GM23338 (cell line): ENCODE measurements around the gene MYL4.

Source experiments
- CREB1 ChIP-seq: fragments of 250-450 bp; sonication (Bioruptor Pico); IDR thresholded peaks from 2 replicates; pipeline ENCODE4 v1.5.0; 2020; ENCODE audit warnings: low read depth, mild to moderate bottlenecking, moderate library complexity
- EZH2 ChIP-seq: fragments of 200-600 bp; sonication (generic); IDR thresholded peaks from one replicate; pipeline ENCODE4 v1.8.0; 2017; ENCODE audit warnings: antibody characterized with exemption, mild to moderate bottlenecking, low read depth; ENCODE audit not compliant: unreplicated experiment
- EZH2phosphoT487 ChIP-seq: fragments of 200-600 bp; sonication (generic); IDR thresholded peaks from one replicate; pipeline ENCODE4 v1.8.1; 2018; ENCODE audit warnings: antibody characterized with exemption; ENCODE audit not compliant: unreplicated experiment
- POLR2AphosphoS5 ChIP-seq: IDR thresholded peaks from 2 replicates; pipeline ENCODE4 v1.6.1; 2016; ENCODE audit warnings: antibody characterized with exemption, low read depth
- STAT1 ChIP-seq: IDR thresholded peaks from one replicate; pipeline ENCODE4 v1.6.1; 2016; ENCODE audit warnings: antibody characterized with exemption; ENCODE audit not compliant: unreplicated experiment
- ZNF114 ChIP-seq: fragments of 250-450 bp; sonication (Bioruptor Pico); IDR thresholded peaks from 2 replicates; pipeline ENCODE4 v1.5.0; 2020; ENCODE audit warnings: mild to moderate bottlenecking, moderate library complexity
- TF ChIP-seq, protein P1 (sequence below), 2 experiments: fragments of 200-600 bp in 1 of 2; sonication (generic) in 1 of 2; conservative IDR thresholded peaks; 2 replicates each; pipeline versions ENCODE4 v1.5.1 to v1.6.1; 2016 to 2017; ENCODE audit warnings: antibody characterized with exemption in 2 of 2, low read depth in 2 of 2, mild to moderate bottlenecking in 2 of 2, moderate library complexity in 1 of 2
- TF ChIP-seq, protein P2 (sequence below): IDR thresholded peaks from one replicate; pipeline ENCODE4 v1.6.1; 2018; ENCODE audit warnings: antibody characterized with exemption; ENCODE audit not compliant: unreplicated experiment

DNA sequence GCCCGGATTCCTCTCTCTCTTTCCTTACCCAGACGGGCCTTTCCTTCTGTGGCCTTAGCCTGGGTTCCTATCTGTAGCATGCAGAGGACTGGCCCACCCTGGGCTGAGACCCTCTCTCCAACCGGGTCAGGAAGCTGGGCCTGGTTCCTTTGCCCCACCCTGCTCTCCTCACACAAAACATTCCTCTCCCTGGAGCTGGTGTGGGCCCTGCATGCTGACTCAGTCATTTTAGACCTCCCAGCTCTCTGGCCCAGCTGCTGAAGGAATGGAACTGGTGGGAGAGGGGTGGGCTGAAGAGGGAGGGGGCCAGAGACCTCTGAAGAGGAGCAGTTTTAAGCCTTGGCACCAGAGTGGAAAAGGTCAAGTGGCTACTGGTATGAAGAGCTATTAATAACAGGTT is 957 bp downstream of the MYL4 start:
- TF ChIP-seq EZH2 (no peak), POLR2AphosphoS5 (no peak), STAT1 (no peak), EZH2phosphoT487 (no peak), CREB1 (CRISPR knock-in tag) (no peak), ZNF114 (CRISPR knock-in tag) (no peak)
- TF ChIP-seq, protein P1, sequence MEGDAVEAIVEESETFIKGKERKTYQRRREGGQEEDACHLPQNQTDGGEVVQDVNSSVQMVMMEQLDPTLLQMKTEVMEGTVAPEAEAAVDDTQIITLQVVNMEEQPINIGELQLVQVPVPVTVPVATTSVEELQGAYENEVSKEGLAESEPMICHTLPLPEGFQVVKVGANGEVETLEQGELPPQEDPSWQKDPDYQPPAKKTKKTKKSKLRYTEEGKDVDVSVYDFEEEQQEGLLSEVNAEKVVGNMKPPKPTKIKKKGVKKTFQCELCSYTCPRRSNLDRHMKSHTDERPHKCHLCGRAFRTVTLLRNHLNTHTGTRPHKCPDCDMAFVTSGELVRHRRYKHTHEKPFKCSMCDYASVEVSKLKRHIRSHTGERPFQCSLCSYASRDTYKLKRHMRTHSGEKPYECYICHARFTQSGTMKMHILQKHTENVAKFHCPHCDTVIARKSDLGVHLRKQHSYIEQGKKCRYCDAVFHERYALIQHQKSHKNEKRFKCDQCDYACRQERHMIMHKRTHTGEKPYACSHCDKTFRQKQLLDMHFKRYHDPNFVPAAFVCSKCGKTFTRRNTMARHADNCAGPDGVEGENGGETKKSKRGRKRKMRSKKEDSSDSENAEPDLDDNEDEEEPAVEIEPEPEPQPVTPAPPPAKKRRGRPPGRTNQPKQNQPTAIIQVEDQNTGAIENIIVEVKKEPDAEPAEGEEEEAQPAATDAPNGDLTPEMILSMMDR (conservative IDR thresholded peaks at IDR 0.05; ENCODE audit: low read depth in 2 of 2): no peak
- TF ChIP-seq, protein P2, sequence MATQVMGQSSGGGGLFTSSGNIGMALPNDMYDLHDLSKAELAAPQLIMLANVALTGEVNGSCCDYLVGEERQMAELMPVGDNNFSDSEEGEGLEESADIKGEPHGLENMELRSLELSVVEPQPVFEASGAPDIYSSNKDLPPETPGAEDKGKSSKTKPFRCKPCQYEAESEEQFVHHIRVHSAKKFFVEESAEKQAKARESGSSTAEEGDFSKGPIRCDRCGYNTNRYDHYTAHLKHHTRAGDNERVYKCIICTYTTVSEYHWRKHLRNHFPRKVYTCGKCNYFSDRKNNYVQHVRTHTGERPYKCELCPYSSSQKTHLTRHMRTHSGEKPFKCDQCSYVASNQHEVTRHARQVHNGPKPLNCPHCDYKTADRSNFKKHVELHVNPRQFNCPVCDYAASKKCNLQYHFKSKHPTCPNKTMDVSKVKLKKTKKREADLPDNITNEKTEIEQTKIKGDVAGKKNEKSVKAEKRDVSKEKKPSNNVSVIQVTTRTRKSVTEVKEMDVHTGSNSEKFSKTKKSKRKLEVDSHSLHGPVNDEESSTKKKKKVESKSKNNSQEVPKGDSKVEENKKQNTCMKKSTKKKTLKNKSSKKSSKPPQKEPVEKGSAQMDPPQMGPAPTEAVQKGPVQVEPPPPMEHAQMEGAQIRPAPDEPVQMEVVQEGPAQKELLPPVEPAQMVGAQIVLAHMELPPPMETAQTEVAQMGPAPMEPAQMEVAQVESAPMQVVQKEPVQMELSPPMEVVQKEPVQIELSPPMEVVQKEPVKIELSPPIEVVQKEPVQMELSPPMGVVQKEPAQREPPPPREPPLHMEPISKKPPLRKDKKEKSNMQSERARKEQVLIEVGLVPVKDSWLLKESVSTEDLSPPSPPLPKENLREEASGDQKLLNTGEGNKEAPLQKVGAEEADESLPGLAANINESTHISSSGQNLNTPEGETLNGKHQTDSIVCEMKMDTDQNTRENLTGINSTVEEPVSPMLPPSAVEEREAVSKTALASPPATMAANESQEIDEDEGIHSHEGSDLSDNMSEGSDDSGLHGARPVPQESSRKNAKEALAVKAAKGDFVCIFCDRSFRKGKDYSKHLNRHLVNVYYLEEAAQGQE: no peak
